ENCODE data around the gene ENTPD7.

ENTPD7 gene

GRCh38 chr10:99660662-99661376 is 1.5 kb downstream of the ENTPD7 start:
- peak; percentile 34 for DNase-seq (ENCODE audit: low read depth)
- peak overlapping the region; percentile 91 for H3K4me3 ChIP-seq (ENCODE audit: low read length)

GRCh38 chr10:99661377-99661763 is 2.1 kb downstream of the ENTPD7 start:
- DNase-seq (ENCODE audit: low read depth): peak; percentile 89
- TF ChIP-seq, protein P1, sequence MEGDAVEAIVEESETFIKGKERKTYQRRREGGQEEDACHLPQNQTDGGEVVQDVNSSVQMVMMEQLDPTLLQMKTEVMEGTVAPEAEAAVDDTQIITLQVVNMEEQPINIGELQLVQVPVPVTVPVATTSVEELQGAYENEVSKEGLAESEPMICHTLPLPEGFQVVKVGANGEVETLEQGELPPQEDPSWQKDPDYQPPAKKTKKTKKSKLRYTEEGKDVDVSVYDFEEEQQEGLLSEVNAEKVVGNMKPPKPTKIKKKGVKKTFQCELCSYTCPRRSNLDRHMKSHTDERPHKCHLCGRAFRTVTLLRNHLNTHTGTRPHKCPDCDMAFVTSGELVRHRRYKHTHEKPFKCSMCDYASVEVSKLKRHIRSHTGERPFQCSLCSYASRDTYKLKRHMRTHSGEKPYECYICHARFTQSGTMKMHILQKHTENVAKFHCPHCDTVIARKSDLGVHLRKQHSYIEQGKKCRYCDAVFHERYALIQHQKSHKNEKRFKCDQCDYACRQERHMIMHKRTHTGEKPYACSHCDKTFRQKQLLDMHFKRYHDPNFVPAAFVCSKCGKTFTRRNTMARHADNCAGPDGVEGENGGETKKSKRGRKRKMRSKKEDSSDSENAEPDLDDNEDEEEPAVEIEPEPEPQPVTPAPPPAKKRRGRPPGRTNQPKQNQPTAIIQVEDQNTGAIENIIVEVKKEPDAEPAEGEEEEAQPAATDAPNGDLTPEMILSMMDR (conservative IDR thresholded peaks at IDR 0.05; ENCODE audit: low read length): no peak
- H3K4me3 ChIP-seq (ENCODE audit: low read length): peak overlapping the region; percentile 32

More at GRCh38 chr10:99660662-99661376, 1.5 kb downstream of the ENTPD7 start:
- TF ChIP-seq, protein P1 (conservative IDR thresholded peaks at IDR 0.05; ENCODE audit: low read length): no peak

- no peak for DNase-seq (ENCODE audit: low read depth)
- no peak overlapping the region for H3K4me3 ChIP-seq (ENCODE audit: low read length)
- TF ChIP-seq, protein P1 (conservative IDR thresholded peaks at IDR 0.05; ENCODE audit: low read length): no peak
Observed at GRCh38 chr10:99665304-99665703, 6.0 kb downstream of the ENTPD7 start.

- DNase-seq (ENCODE audit: low read depth): peak; percentile 84
- TF ChIP-seq, protein P1 (conservative IDR thresholded peaks at IDR 0.05; ENCODE audit: low read length): no peak
- no peak overlapping the region for H3K4me3 ChIP-seq (ENCODE audit: low read length)
Observed at GRCh38 chr10:99667108-99667751, 7.9 kb downstream of the ENTPD7 start.

- no peak overlapping the region for H3K4me3 ChIP-seq (ENCODE audit: low read length)
- TF ChIP-seq, protein P1 (conservative IDR thresholded peaks at IDR 0.05; ENCODE audit: low read length): no peak
- no peak for DNase-seq (ENCODE audit: low read depth)
Observed at GRCh38 chr10:99671386-99671785, 12.1 kb downstream of the ENTPD7 start.

DNA sequence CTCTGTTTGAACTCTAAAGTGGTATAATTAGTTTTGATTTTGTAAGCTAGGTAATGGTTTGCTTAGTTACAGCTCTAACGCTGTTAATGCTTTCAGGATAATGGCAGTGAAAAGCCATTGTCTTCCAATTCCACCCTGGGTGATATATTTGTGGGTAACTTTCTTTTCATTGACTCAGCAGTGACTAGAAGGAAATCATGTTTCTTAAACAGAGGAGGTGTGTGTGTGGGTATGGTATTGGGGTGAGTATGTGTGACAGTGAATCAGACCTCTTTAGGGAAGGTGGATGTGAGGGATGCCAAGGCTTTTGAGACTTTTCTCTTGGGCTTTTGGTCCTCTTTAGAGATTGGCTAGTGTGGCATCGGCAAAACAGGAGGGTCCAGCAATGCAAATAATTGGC is 13.6 kb downstream of the ENTPD7 start:
- TF ChIP-seq, protein P1 (conservative IDR thresholded peaks at IDR 0.05; ENCODE audit: low read length): no peak
- no peak overlapping the region for H3K4me3 ChIP-seq (ENCODE audit: low read length)
- DNase-seq (ENCODE audit: low read depth): no peak

DNA sequence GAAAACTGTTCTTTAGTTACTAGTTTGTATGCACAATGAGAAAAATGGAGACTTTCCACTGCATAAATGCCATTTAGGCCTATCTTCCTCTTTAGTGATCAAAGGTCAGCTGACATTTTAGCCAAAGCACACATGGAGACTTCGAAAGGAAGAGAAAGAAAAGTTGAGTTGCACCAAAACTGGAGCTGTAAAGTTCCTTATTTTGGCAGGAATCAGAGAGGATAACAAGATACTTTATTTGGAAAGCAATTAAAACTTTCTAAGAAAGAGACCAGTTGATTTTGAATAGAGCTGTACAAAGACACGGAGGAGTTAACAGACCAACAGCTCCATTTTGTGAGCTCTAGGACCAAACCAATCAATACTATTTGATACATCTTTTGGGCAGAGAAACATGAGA is 14.2 kb downstream of the ENTPD7 start:
- H3K4me3 ChIP-seq (ENCODE audit: low read length): no peak overlapping the region
- no peak for DNase-seq (ENCODE audit: low read depth)
- TF ChIP-seq, protein P1 (conservative IDR thresholded peaks at IDR 0.05; ENCODE audit: low read length): no peak
